HG03558 (cell line): Measurements from ENCODE around the gene MGAT5.

Experiments used
- ATAC-seq: cut with Tn5 transposase; IDR thresholded peaks from one replicate; pipeline ENCODE4 v1.9.1; 2021; ENCODE audit warnings: moderate number of reproducible peaks; ENCODE audit not compliant: unreplicated experiment; ENCODE audit errors: extremely low read depth

The MGAT5 gene

GRCh38 chr2:134252092-134252750 lies 1.7 kb upstream of the MGAT5 start:
- no peak for ATAC-seq

- ATAC-seq: peak; percentile 46
Measured at GRCh38 chr2:134253117-134253704, 661 bp upstream of the MGAT5 start.

- ATAC-seq: no peak
Measured at GRCh38 chr2:134254824-134255223, 952 bp downstream of the MGAT5 start.

- no peak for ATAC-seq
Measured at GRCh38 chr2:134256956-134257355, 3.1 kb downstream of the MGAT5 start.

- ATAC-seq: no peak
Measured at GRCh38 chr2:134257509-134257908, 3.6 kb downstream of the MGAT5 start.

- no peak for ATAC-seq
Measured at GRCh38 chr2:134257965-134258683, 4.3 kb downstream of the MGAT5 start.

GRCh38 chr2:134258684-134259388 lies 5.0 kb downstream of the MGAT5 start:
- ATAC-seq: no peak

- no peak for ATAC-seq
Measured at GRCh38 chr2:134259571-134259970, 5.7 kb downstream of the MGAT5 start.

- ATAC-seq: no peak
Measured at GRCh38 chr2:134259994-134260393, 6.1 kb downstream of the MGAT5 start.

GRCh38 chr2:134260713-134261112 lies 6.8 kb downstream of the MGAT5 start:
- no peak for ATAC-seq

- peak; percentile 35 for ATAC-seq
Measured at GRCh38 chr2:134261398-134262131, 7.7 kb downstream of the MGAT5 start.

GRCh38 chr2:134262684-134263083 lies 8.8 kb downstream of the MGAT5 start:
- ATAC-seq: peak; percentile 38

- no peak for ATAC-seq
Measured at GRCh38 chr2:134268265-134268664, 14.4 kb downstream of the MGAT5 start.

- ATAC-seq: no peak
Measured at GRCh38 chr2:134269230-134269629, 15.4 kb downstream of the MGAT5 start.

GRCh38 chr2:134269972-134270735 lies 16.3 kb downstream of the MGAT5 start:
- ATAC-seq: no peak

- ATAC-seq: no peak
Measured at GRCh38 chr2:134271758-134272157, 17.9 kb downstream of the MGAT5 start.

- ATAC-seq: no peak
Measured at GRCh38 chr2:134272806-134273205, 18.9 kb downstream of the MGAT5 start.

- ATAC-seq: no peak
Measured at GRCh38 chr2:134273256-134273983, 19.5 kb downstream of the MGAT5 start.

GRCh38 chr2:134274121-134274520 lies 20.2 kb downstream of the MGAT5 start:
- ATAC-seq: no peak
